ENCODE data around the gene POPDC2. TPM values are rescaled to one million over a fixed set of nuclear protein-coding genes. Genes with fewer than 3 reads are reported as not detected.

The POPDC2 gene
- total RNA-seq, 1 experiment from 2014 or later = 0.37 TPM

- Mint-ChIP-seq H3K36me3 (ENCODE audit: insufficient read depth in 1 of 3, low read depth in 3 of 3) (no peaks in the 10 kb centered on the region; a peak in 1 of 7 replicates), H3K27me3 (ENCODE audit: low read depth) (no peaks in the 10 kb centered on the region; the same call in 1 of the 2 replicates), H3K27ac (no peak overlapping the region), H3K9me3 (no peaks in the 10 kb centered on the region), H3K4me1 (peaks cover 2 to 7% of the 10 kb centered on the region in 2 experiments; a peak in 1 of 4 replicates), H3K4me3 (no peak overlapping the region)
- Histone ChIP-seq H3K4ac (ENCODE audit: low read depth, low read length) (no peak overlapping the region), H3K79me2 (ENCODE audit: insufficient read depth, low read length) (no peaks in the 10 kb centered on the region), H3K23me2 (ENCODE audit: insufficient read length, low read depth, low read length, poor library complexity, severe bottlenecking) (no peaks in the 10 kb centered on the region), H3K18ac (ENCODE audit: insufficient read length, low read depth, low read length) (no peak overlapping the region), H3K9ac (ENCODE audit: extremely low read depth, insufficient read length, low read length) (no peak overlapping the region), H3K27ac (ENCODE audit: insufficient read length, low read depth, low read length) (no peak overlapping the region), H3K4me1 (ENCODE audit: insufficient read depth, low read length) (no peaks in the 10 kb centered on the region), H3K79me1 (ENCODE audit: insufficient read depth, low read depth, low read length, poor library complexity, severe bottlenecking) (no peaks in the 10 kb centered on the region), H3K27me3 (ENCODE audit: insufficient read depth, low read length) (no peaks in the 10 kb centered on the region), H4K8ac (replicated peaks; ENCODE audit: insufficient read length, low read depth, low read length) (no peak overlapping the region), H2BK20ac (ENCODE audit: low read depth, low read length, poor library complexity, severe bottlenecking) (no peak overlapping the region), H3K9me3 (ENCODE audit: control insufficient read depth, low read depth, low read length) (no peaks in the 10 kb centered on the region), H3T11ph (ENCODE audit: low read length) (no peak overlapping the region), H2BK120ac (ENCODE audit: low read depth, low read length, poor library complexity, severe bottlenecking) (no peak overlapping the region), H3K14ac (ENCODE audit: insufficient read depth, low read length) (no peak overlapping the region), H4K91ac (ENCODE audit: insufficient read length, low read depth, low read length) (no peak overlapping the region), H2AFZ (ENCODE audit: low read length) (no peak overlapping the region), H3K23ac (ENCODE audit: insufficient read length, low read depth, low read length) (no peak overlapping the region), H3K56ac (ENCODE audit: insufficient read length, low read depth, low read length) (no peak overlapping the region), H4K5ac (ENCODE audit: insufficient read length, low read depth, low read length) (no peak overlapping the region), H3K4me2 (ENCODE audit: insufficient read depth, insufficient read length, low read length) (no peak overlapping the region), H2AK5ac (ENCODE audit: insufficient read length, low read length) (no peak overlapping the region), H2BK12ac (ENCODE audit: insufficient read length, low read depth, low read length) (no peak overlapping the region), H2BK15ac (ENCODE audit: low read depth, low read length) (no peak overlapping the region), H2BK5ac (ENCODE audit: insufficient read length, low read length) (no peak overlapping the region), H4K20me1 (ENCODE audit: control insufficient read depth, insufficient read depth, insufficient read length) (no peaks in the 10 kb centered on the region)
- DNase-seq = no peak
- TF ChIP-seq, protein P1, sequence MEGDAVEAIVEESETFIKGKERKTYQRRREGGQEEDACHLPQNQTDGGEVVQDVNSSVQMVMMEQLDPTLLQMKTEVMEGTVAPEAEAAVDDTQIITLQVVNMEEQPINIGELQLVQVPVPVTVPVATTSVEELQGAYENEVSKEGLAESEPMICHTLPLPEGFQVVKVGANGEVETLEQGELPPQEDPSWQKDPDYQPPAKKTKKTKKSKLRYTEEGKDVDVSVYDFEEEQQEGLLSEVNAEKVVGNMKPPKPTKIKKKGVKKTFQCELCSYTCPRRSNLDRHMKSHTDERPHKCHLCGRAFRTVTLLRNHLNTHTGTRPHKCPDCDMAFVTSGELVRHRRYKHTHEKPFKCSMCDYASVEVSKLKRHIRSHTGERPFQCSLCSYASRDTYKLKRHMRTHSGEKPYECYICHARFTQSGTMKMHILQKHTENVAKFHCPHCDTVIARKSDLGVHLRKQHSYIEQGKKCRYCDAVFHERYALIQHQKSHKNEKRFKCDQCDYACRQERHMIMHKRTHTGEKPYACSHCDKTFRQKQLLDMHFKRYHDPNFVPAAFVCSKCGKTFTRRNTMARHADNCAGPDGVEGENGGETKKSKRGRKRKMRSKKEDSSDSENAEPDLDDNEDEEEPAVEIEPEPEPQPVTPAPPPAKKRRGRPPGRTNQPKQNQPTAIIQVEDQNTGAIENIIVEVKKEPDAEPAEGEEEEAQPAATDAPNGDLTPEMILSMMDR (conservative IDR thresholded peaks at IDR 0.05) = no peak
- no CpG with 5 or more reads among the region's 1 CpG for WGBS (ENCODE audit: extremely low coverage, insufficient read length, low lambda C conversion rate)
Measured at GRCh38 chr3:119636249-119636648, 24.1 kb downstream of the POPDC2 start.
